ENCODE data around the gene TNFSF13.

TNFSF13 gene

GRCh38 chr17:7558544-7559319 lies at the start of gene TNFSF13:
TNFSF13 (plus strand) TSS chr17:7558750; CDS start chr17:7559040, 290 bp downstream.
- DNase-seq = no peak

GRCh38 chr17:7508846-7509245 lies 49.7 kb upstream of the TNFSF13 start:
- DNase-seq = no peak

GRCh38 chr17:7509937-7510336 lies 48.6 kb upstream of the TNFSF13 start:
- no peak for DNase-seq

- DNase-seq = no peak
Measured at GRCh38 chr17:7511108-7511507, 47.4 kb upstream of the TNFSF13 start.

- no peak for DNase-seq
Measured at GRCh38 chr17:7512105-7512504, 46.4 kb upstream of the TNFSF13 start.

GRCh38 chr17:7512824-7513540 lies 45.6 kb upstream of the TNFSF13 start:
- no peak for DNase-seq

- no peak for DNase-seq
Measured at GRCh38 chr17:7513850-7514419, 44.6 kb upstream of the TNFSF13 start.

GRCh38 chr17:7515911-7516610 lies 42.5 kb upstream of the TNFSF13 start:
- DNase-seq = no peak

GRCh38 chr17:7523033-7523432 lies 35.5 kb upstream of the TNFSF13 start:
- DNase-seq = peak; percentile 58

GRCh38 chr17:7528842-7529241 lies 29.7 kb upstream of the TNFSF13 start:
- DNase-seq = no peak

GRCh38 chr17:7530023-7530900 lies 28.3 kb upstream of the TNFSF13 start:
- no peak for DNase-seq

- DNase-seq = no peak
Measured at GRCh38 chr17:7538050-7538449, 20.5 kb upstream of the TNFSF13 start.

- no peak for DNase-seq
Measured at GRCh38 chr17:7538891-7539545, 19.5 kb upstream of the TNFSF13 start.

- no peak for DNase-seq
Measured at GRCh38 chr17:7541074-7541621, 17.4 kb upstream of the TNFSF13 start.

GRCh38 chr17:7544911-7545310 lies 13.6 kb upstream of the TNFSF13 start:
- no peak for DNase-seq

GRCh38 chr17:7548585-7549400 lies 9.8 kb upstream of the TNFSF13 start, which contains the start of gene TNFSF12:
TNFSF12 (plus strand) TSS chr17:7549058; CDS start chr17:7549154, 96 bp downstream.
- peak; percentile 62 for DNase-seq

GRCh38 chr17:7549401-7550055 lies 9.0 kb upstream of the TNFSF13 start:
- DNase-seq = peak; percentile 51

- DNase-seq = no peak
Measured at GRCh38 chr17:7550344-7550743, 8.2 kb upstream of the TNFSF13 start.

GRCh38 chr17:7551396-7551795 lies 7.2 kb upstream of the TNFSF13 start:
- no peak for DNase-seq

GRCh38 chr17:7552621-7553051 lies 5.9 kb upstream of the TNFSF13 start:
- DNase-seq = peak; percentile 27

Measured in activated naive CD4-positive, alpha-beta T cell treated with Interleukin-2 at 50 U/mL for 16 hours (primary cell).